ENCODE results near the gene TAGLN3.

Gene TAGLN3

GRCh38 chr3:111978583-111979433 is 19.9 kb upstream of the TAGLN3 start, which contains the start of gene ABHD10:
ABHD10 (plus strand) TSS chr3:111979026; CDS start chr3:111979062, 36 bp downstream.
- DNase-seq: peak; percentile 98

- no peak for DNase-seq
Measured at GRCh38 chr3:111979434-111980038, 19.2 kb upstream of the TAGLN3 start.

- no peak for DNase-seq
Measured at GRCh38 chr3:111980716-111981456, 17.8 kb upstream of the TAGLN3 start.

GRCh38 chr3:111981457-111981763 is 17.3 kb upstream of the TAGLN3 start:
- DNase-seq: no peak

GRCh38 chr3:111984636-111985298 is 14.0 kb upstream of the TAGLN3 start:
- no peak for DNase-seq

GRCh38 chr3:111986800-111987199 is 11.9 kb upstream of the TAGLN3 start:
- no peak for DNase-seq

GRCh38 chr3:111989061-111989678 is 9.6 kb upstream of the TAGLN3 start:
- DNase-seq: peak; percentile 66

GRCh38 chr3:111993038-111993437 is 5.7 kb upstream of the TAGLN3 start:
- no peak for DNase-seq

- DNase-seq: no peak
Measured at GRCh38 chr3:111999484-112000324, 982 bp downstream of the TAGLN3 start.

- DNase-seq: no peak
Measured at GRCh38 chr3:112000367-112000771, 1.6 kb downstream of the TAGLN3 start.

GRCh38 chr3:112000966-112001365 is 2.2 kb downstream of the TAGLN3 start:
- no peak for DNase-seq

- DNase-seq: no peak
Measured at GRCh38 chr3:112001526-112001925, 2.8 kb downstream of the TAGLN3 start.

GRCh38 chr3:112002096-112002971 is 3.6 kb downstream of the TAGLN3 start:
- DNase-seq: peak; percentile 57

- no peak for DNase-seq
Measured at GRCh38 chr3:112003321-112004080, 4.8 kb downstream of the TAGLN3 start.

GRCh38 chr3:112004187-112004586 is 5.5 kb downstream of the TAGLN3 start:
- no peak for DNase-seq

- no peak for DNase-seq
Measured at GRCh38 chr3:112004669-112005068, 5.9 kb downstream of the TAGLN3 start.

GRCh38 chr3:112005091-112005672 is 6.5 kb downstream of the TAGLN3 start:
- DNase-seq: peak; percentile 55

- DNase-seq: peak; percentile 87
Measured at GRCh38 chr3:112007633-112008032, 8.9 kb downstream of the TAGLN3 start.

- DNase-seq: no peak
Measured at GRCh38 chr3:112009670-112010069, 10.9 kb downstream of the TAGLN3 start.

GRCh38 chr3:112010636-112011035 is 11.9 kb downstream of the TAGLN3 start:
- no peak for DNase-seq
